Keratinocyte (primary cell): ENCODE data around the gene FUOM. TPM values are rescaled to one million over a fixed set of nuclear protein-coding genes. Genes with fewer than 3 reads are reported as not detected.

ENCODE experiments used
- DNase-seq: peaks from one replicate; pipeline ENCODE4 v3.0.0-alpha.2; 2011; ENCODE audit warnings: low read depth, missing footprints, low spot score
- FAIRE-seq: peaks from 2 replicates; lab custom pipeline; 2011; peaks lifted over from hg19 to GRCh38; lab: Jason Lieb, UNC
- H2AFZ ChIP-seq: 2 replicates; pipeline ENCODE4 v1.6.0; 2012; ENCODE audit warnings: low read length, control low read depth, inconsistent platforms; ENCODE audit not compliant: control insufficient read depth
- H3K27ac ChIP-seq: 2 replicates; pipeline ENCODE4 v1.5.1; 2011; ENCODE audit warnings: low read length; ENCODE audit not compliant: control insufficient read depth, insufficient read depth
- H3K27me3 ChIP-seq: 3 replicates; pipeline ENCODE4 v1.6.0; 2011; ENCODE audit warnings: low read length; ENCODE audit not compliant: control insufficient read depth, insufficient read depth; ENCODE audit errors: extremely low read depth
- H3K36me3 ChIP-seq, 2 experiments: 2 replicates in 1 of 2; 3 replicates in 1 of 2; pipeline ENCODE4 v1.5.1; 2011; ENCODE audit warnings: low read length in 2 of 2, mild to moderate bottlenecking in 1 of 2; ENCODE audit not compliant: control insufficient read depth in 2 of 2, insufficient read depth in 2 of 2; ENCODE audit errors: extremely low read depth in 1 of 2
- H3K4me1 ChIP-seq: 3 replicates; pipeline ENCODE4 v1.5.1; 2011; ENCODE audit warnings: low read length; ENCODE audit not compliant: control insufficient read depth, insufficient read depth; ENCODE audit errors: extremely low read depth
- H3K4me2 ChIP-seq: 3 replicates; pipeline ENCODE4 v1.6.0; 2011; ENCODE audit warnings: low read depth, low read length; ENCODE audit not compliant: control insufficient read depth, insufficient read depth; ENCODE audit errors: extremely low read depth
- H3K4me3 ChIP-seq, 3 experiments: fragments of 200-600 bp in 1 of 3; sonication (generic) in 1 of 3; 2 replicates in 2 of 3; 3 replicates in 1 of 3; pipeline ENCODE4 v1.5.1; 2011 to 2016; ENCODE audit warnings: low read length in 3 of 3, mild to moderate bottlenecking in 3 of 3, control low read depth in 2 of 3, inconsistent platforms in 1 of 3, low read depth in 1 of 3, mixed read lengths in 1 of 3, mixed run types in 1 of 3, moderate library complexity in 1 of 3; ENCODE audit not compliant: control insufficient read depth in 2 of 3, insufficient read depth in 2 of 3; ENCODE audit errors: extremely low read depth in 1 of 3
- H3K79me2 ChIP-seq: 2 replicates; pipeline ENCODE4 v1.6.0; 2012; ENCODE audit warnings: low read length; ENCODE audit not compliant: control insufficient read depth, insufficient read depth
- H3K9ac ChIP-seq: 3 replicates; pipeline ENCODE4 v1.6.0; 2011; ENCODE audit warnings: low read length; ENCODE audit not compliant: control insufficient read depth, insufficient read depth; ENCODE audit errors: extremely low read depth
- H3K9me1 ChIP-seq: 3 replicates; pipeline ENCODE4 v1.6.0; 2011; ENCODE audit warnings: low read length; ENCODE audit not compliant: control insufficient read depth, insufficient read depth; ENCODE audit errors: extremely low read depth
- H3K9me3 ChIP-seq: 2 replicates; pipeline ENCODE4 v1.5.1; 2012; ENCODE audit warnings: low read depth, low read length; ENCODE audit not compliant: control insufficient read depth
- H4K20me1 ChIP-seq: 3 replicates; pipeline ENCODE4 v1.6.0; 2011; ENCODE audit warnings: low read length; ENCODE audit not compliant: control insufficient read depth, insufficient read depth; ENCODE audit errors: extremely low read depth
- CTCF ChIP-seq, 3 experiments: IDR thresholded peaks in 1 of 3; conservative IDR thresholded peaks in 1 of 3; optimal IDR thresholded peaks in 1 of 3; 2 replicates in 2 of 3; 3 replicates in 1 of 3; pipeline versions ENCODE3 to v1.5.1; 2011; ENCODE audit warnings: low read length in 3 of 3, mild to moderate bottlenecking in 3 of 3, moderate library complexity in 2 of 3, control low read depth in 1 of 3, inconsistent platforms in 1 of 3; ENCODE audit not compliant: insufficient read depth in 2 of 3; ENCODE audit errors: extremely low read depth in 1 of 3
- EZH2 ChIP-seq: IDR thresholded peaks from one replicate; pipeline ENCODE4 v1.6.1; 2012; ENCODE audit warnings: inconsistent platforms, mild to moderate bottlenecking, low read length, moderate library complexity
- dilution Hi-C: fragments of 300-500 bp; cut with MboI; formaldehyde crosslinking; loops from one replicate; pipeline ENCODE4 v1.7.0; 2020; ENCODE audit warnings: low sequenced_read_pairs; ENCODE audit not compliant: extremely low pct_ligation_motif_present
- polyA plus RNA-seq, 5 experiments: library from polyadenylated mRNA; depleted of rRNA in 3 of 5; stranded (reverse) in 3 of 5; stranded (forward) in 1 of 5; unstranded in 1 of 5; fragments of >200 nt; gene quantifications; 1 replicate in 1 of 5; 2 replicates in 3 of 5; 3 replicates in 1 of 5; pipeline versions ENCODE4 v1.2.1 to v1.2.3, GENCODE V29; 2011 to 2012; ENCODE audit warnings: missing spikeins in 2 of 5, low read depth in 1 of 5, low replicate concordance in 1 of 5

The FUOM gene
- polyA plus RNA-seq, 1 donor (not counting 4 experiments of a cell fraction or from before 2014, with no cell fraction given) = 11.3 TPM

GRCh38 chr10:133403359-133403758 lies 45.5 kb upstream of the FUOM start:
- FAIRE-seq (no peak), DNase-seq (no peak)
- Histone ChIP-seq H3K36me3 (peaks cover 21 to 28% of the 10 kb centered on the region in 2 experiments), H4K20me1 (no peaks in the 10 kb centered on the region), H3K4me1 (no peaks in the 10 kb centered on the region), H3K9me3 (no peaks in the 10 kb centered on the region), H3K4me2 (no peak overlapping the region), H3K9me1 (no peaks in the 10 kb centered on the region), H3K79me2 (peaks cover 39% of the 10 kb centered on the region), H3K27ac (no peak overlapping the region), H2AFZ (no peak overlapping the region), H3K4me3 (no peak overlapping the region), H3K27me3 (no peaks in the 10 kb centered on the region), H3K9ac (no peak overlapping the region)
- dilution Hi-C loops = no loop called here
- TF ChIP-seq EZH2 = no peak
- TF ChIP-seq CTCF (optimal IDR thresholded peaks at IDR 0.05 in 1 of 3, IDR thresholded peaks at IDR 0.05 in 1 of 3, conservative IDR thresholded peaks at IDR 0.05 in 1 of 3; ENCODE audit: extremely low read depth in 1 of 3, insufficient read depth in 2 of 3, low read length in 3 of 3) = no peak

- H3K9me3 ChIP-seq = no peaks in the 10 kb centered on the region
- dilution Hi-C loops = no loop called here
- DNase-seq (no peak), FAIRE-seq (no peak)
- peaks cover 36% of the 10 kb centered on the region for H3K79me2 ChIP-seq
- H3K9me1 ChIP-seq = no peaks in the 10 kb centered on the region
- no peak overlapping the region for H3K4me3 ChIP-seq
- H4K20me1 ChIP-seq = no peaks in the 10 kb centered on the region
- no peak for TF ChIP-seq EZH2
- TF ChIP-seq CTCF (optimal IDR thresholded peaks at IDR 0.05 in 1 of 3, IDR thresholded peaks at IDR 0.05 in 1 of 3, conservative IDR thresholded peaks at IDR 0.05 in 1 of 3; ENCODE audit: extremely low read depth in 1 of 3, insufficient read depth in 2 of 3, low read length in 3 of 3) = no peak
- H3K4me2 ChIP-seq = no peak overlapping the region
- H3K27me3 ChIP-seq = no peaks in the 10 kb centered on the region
- no peak overlapping the region for H3K27ac ChIP-seq
- no peaks in the 10 kb centered on the region for H3K4me1 ChIP-seq
- H3K36me3 ChIP-seq = peaks cover 28% of the 10 kb centered on the region in 2 experiments
- H2AFZ ChIP-seq = no peak overlapping the region
- H3K9ac ChIP-seq = no peak overlapping the region
Measured at GRCh38 chr10:133401981-133402725, 44.3 kb upstream of the FUOM start.
